GM23248 (cell line): Measurements from ENCODE around the gene AK1. TPM values are rescaled to one million over a fixed set of nuclear protein-coding genes. Genes with fewer than 3 reads are reported as not detected.
A peak's percentile ranks its signal among the peaks of the same experiment; 100 is the strongest.

Experiments used
- DNase-seq: peaks from one replicate; pipeline ENCODE4 v3.0.0-alpha.2; 2015
- H2AFZ ChIP-seq: fragments of 200-600 bp; sonication (generic); 2 replicates; pipeline ENCODE4 v1.6.1; 2016; ENCODE audit warnings: antibody characterized with exemption
- H3F3A ChIP-seq: fragments of 200-600 bp; sonication (generic); 2 replicates; pipeline ENCODE4 v1.6.1; 2016; ENCODE audit warnings: mild to moderate bottlenecking, antibody characterized with exemption, mixed run types; ENCODE audit not compliant: insufficient read depth
- H3K27ac ChIP-seq: fragments of 200-600 bp; sonication (generic); 2 replicates; pipeline ENCODE4 v1.5.1; 2016; ENCODE audit warnings: mild to moderate bottlenecking
- H3K27me3 ChIP-seq: fragments of 200-600 bp; sonication (generic); replicated peaks from 2 replicates; pipeline ENCODE4 v1.6.1; 2016; ENCODE audit warnings: mild to moderate bottlenecking; ENCODE audit not compliant: insufficient read depth
- H3K36me3 ChIP-seq: fragments of 200-600 bp; sonication (generic); 2 replicates; pipeline ENCODE4 v1.6.1; 2016; ENCODE audit warnings: low read depth, mild to moderate bottlenecking
- H3K4me1 ChIP-seq: fragments of 200-600 bp; sonication (generic); 2 replicates; pipeline ENCODE4 v1.6.1; 2016; ENCODE audit warnings: mild to moderate bottlenecking; ENCODE audit not compliant: insufficient read depth
- H3K4me2 ChIP-seq: fragments of 200-600 bp; sonication (generic); one replicate; pipeline ENCODE4 v1.6.1; 2016; ENCODE audit warnings: mild to moderate bottlenecking; ENCODE audit not compliant: unreplicated experiment
- H3K4me3 ChIP-seq: fragments of 200-600 bp; sonication (generic); 2 replicates; pipeline ENCODE4 v1.5.1; 2016; ENCODE audit warnings: mild to moderate bottlenecking
- H3K79me2 ChIP-seq: fragments of 200-600 bp; sonication (generic); 2 replicates; pipeline ENCODE4 v1.6.1; 2016; ENCODE audit warnings: mild to moderate bottlenecking; ENCODE audit not compliant: insufficient read depth
- H3K9ac ChIP-seq: fragments of 200-600 bp; sonication (generic); 2 replicates; pipeline ENCODE4 v1.6.1; 2016; ENCODE audit warnings: mild to moderate bottlenecking
- H3K9me2 ChIP-seq: fragments of 200-600 bp; sonication (generic); 2 replicates; pipeline ENCODE4 v1.6.1; 2016; ENCODE audit warnings: mixed run types, mild to moderate bottlenecking, moderate library complexity; ENCODE audit not compliant: insufficient read depth
- H3K9me3 ChIP-seq: fragments of 200-600 bp; sonication (generic); one replicate; pipeline ENCODE4 v1.6.1; 2017; ENCODE audit warnings: low read depth
- H4K20me1 ChIP-seq: fragments of 200-600 bp; sonication (generic); 2 replicates; pipeline ENCODE4 v1.6.0; 2016; ENCODE audit not compliant: insufficient read depth
- EZH2 ChIP-seq: fragments of 200-600 bp; sonication (generic); IDR thresholded peaks from 2 replicates; pipeline ENCODE4 v1.6.1; 2018; ENCODE audit warnings: antibody characterized with exemption, mild to moderate bottlenecking; ENCODE audit not compliant: insufficient read depth, poor library complexity, severe bottlenecking
- EZH2phosphoT487 ChIP-seq: fragments of 200-600 bp; sonication (generic); IDR thresholded peaks from 2 replicates; pipeline ENCODE4 v1.6.1; 2018; ENCODE audit warnings: antibody characterized with exemption, moderate library complexity, mild to moderate bottlenecking, low read depth; ENCODE audit not compliant: insufficient read depth
- WGBS, 2 experiments: methylation state at CpG; one replicate each; pipeline ENCODE4 v1.1.6; 2015 to 2017; ENCODE audit warnings: low lambda C conversion rate in 2 of 2, low coverage in 1 of 2; ENCODE audit errors: missing lambda C conversion rate in 2 of 2; 5-methylcytosine and 5-hydroxymethylcytosine counted together
- in situ Hi-C: fragments of 300-500 bp; cut with MboI; formaldehyde crosslinking; loops from 2 replicates; pipeline ENCODE4 v1.15.0; 2020
- polyA plus RNA-seq: library from polyadenylated mRNA; unstranded; fragments of >200 nt; fragmentation: Nextera tagmentation; extraction: Ambion mirVana; gene quantifications from 2 replicates; pipeline ENCODE4 v1.2.1, GENCODE V29; 2016
- total RNA-seq: library from RNA; depleted of rRNA; stranded (reverse); fragments of >200 nt; shearing (Covaris generic); gene quantifications from 2 replicates; pipeline ENCODE4 v1.2.3, GENCODE V29; 2014

Gene AK1
- total and polyA plus RNA-seq, 2 experiments from 2014 or later, result 51.8 to 159 TPM

- H3K36me3 ChIP-seq, result no peaks in the 10 kb centered on the region
- peaks cover 27% of the 10 kb centered on the region for H3F3A ChIP-seq
- H3K9me3 ChIP-seq, result no peaks in the 10 kb centered on the region
- no peaks in the 10 kb centered on the region for H3K9me2 ChIP-seq
- H3K4me2 ChIP-seq, result peak overlapping the region; percentile 6
- in situ Hi-C loops, result no loop called here
- H3K27ac ChIP-seq, result peak overlapping the region; percentile 96
- no peak overlapping the region for H3K4me3 ChIP-seq
- H3K4me1 ChIP-seq, result peaks cover 37% of the 10 kb centered on the region
- WGBS, 2 experiments, result 22 to 24% methylated on average over 8 of the region's 8 CpGs
- H3K9ac ChIP-seq, result peak overlapping the region; percentile 73
- TF ChIP-seq EZH2phosphoT487 (no peak), EZH2 (no peak)
- H4K20me1 ChIP-seq, result no peaks in the 10 kb centered on the region
- no peak overlapping the region for H2AFZ ChIP-seq
- H3K27me3 ChIP-seq, result no peaks in the 10 kb centered on the region
- no peaks in the 10 kb centered on the region for H3K79me2 ChIP-seq
- DNase-seq, result peak; percentile 97
Measured at GRCh38 chr9:127923771-127924170, 46.3 kb upstream of the AK1 start.

GRCh38 chr9:127923046-127923445, 45.6 kb upstream of the AK1 start:
- TF ChIP-seq EZH2phosphoT487 (no peak), EZH2 (no peak)
- no peak overlapping the region for H2AFZ ChIP-seq
- H3K4me1 ChIP-seq, result peaks cover 39% of the 10 kb centered on the region
- in situ Hi-C loops, result no loop called here
- peak overlapping the region; percentile 96 for H3K27ac ChIP-seq
- peak overlapping the region; percentile 73 for H3K9ac ChIP-seq
- no peak for DNase-seq
- no peaks in the 10 kb centered on the region for H4K20me1 ChIP-seq
- H3K9me3 ChIP-seq, result no peaks in the 10 kb centered on the region
- H3K9me2 ChIP-seq, result no peaks in the 10 kb centered on the region
- peaks cover 34% of the 10 kb centered on the region for H3F3A ChIP-seq
- WGBS, 2 experiments, result 65 to 66% methylated on average over 6 of the region's 6 CpGs
- no peaks in the 10 kb centered on the region for H3K36me3 ChIP-seq
- H3K79me2 ChIP-seq, result no peaks in the 10 kb centered on the region
- H3K4me2 ChIP-seq, result peak overlapping the region; percentile 6
- H3K27me3 ChIP-seq, result no peaks in the 10 kb centered on the region
- H3K4me3 ChIP-seq, result no peak overlapping the region

- peak; percentile 71 for DNase-seq
- in situ Hi-C loops, result no loop called here
- H3K36me3 ChIP-seq, result no peaks in the 10 kb centered on the region
- H3K4me1 ChIP-seq, result peaks cover 46% of the 10 kb centered on the region
- 0 out of 2 replicates have a peak, but pooled peaks cover under 1% of the 10 kb centered on the region for H3K79me2 ChIP-seq
- peak overlapping the region; percentile 72 for H3K4me2 ChIP-seq
- H3F3A ChIP-seq, result peaks cover 42% of the 10 kb centered on the region
- peak overlapping the region; percentile 74 for H2AFZ ChIP-seq
- H3K9ac ChIP-seq, result peak overlapping the region; percentile 65
- 0 to 5% methylated on average over 35 to 41 of the region's 45 CpGs for WGBS, 2 experiments
- peak overlapping the region; percentile 51 for H3K4me3 ChIP-seq
- H3K9me2 ChIP-seq, result no peaks in the 10 kb centered on the region
- no peak overlapping the region for H3K27ac ChIP-seq
- no peaks in the 10 kb centered on the region for H3K9me3 ChIP-seq
- H4K20me1 ChIP-seq, result no peaks in the 10 kb centered on the region
- TF ChIP-seq EZH2 (no peak), EZH2phosphoT487 (no peak)
- H3K27me3 ChIP-seq, result no peaks in the 10 kb centered on the region
Measured at GRCh38 chr9:127921557-127922120, 44.2 kb upstream of the AK1 start.

- WGBS, 2 experiments, result 92 to 95% methylated on average over 7 of the region's 7 CpGs
- H2AFZ ChIP-seq, result no peak overlapping the region
- no peak overlapping the region for H3K4me2 ChIP-seq
- H3K9me3 ChIP-seq, result no peaks in the 10 kb centered on the region
- in situ Hi-C loops, result no loop called here
- H3K36me3 ChIP-seq, result no peaks in the 10 kb centered on the region
- H3K4me1 ChIP-seq, result peaks cover 49% of the 10 kb centered on the region
- H3K9ac ChIP-seq, result 0 out of 2 replicates have a peak overlapping the region, but pooled peaks have one; percentile 63
- peaks cover 42% of the 10 kb centered on the region for H3F3A ChIP-seq
- no peak for DNase-seq
- H3K9me2 ChIP-seq, result no peaks in the 10 kb centered on the region
- TF ChIP-seq EZH2phosphoT487 (no peak), EZH2 (no peak)
- H3K79me2 ChIP-seq, result peaks cover 9% of the 10 kb centered on the region; the same call in 1 of the 2 replicates
- no peaks in the 10 kb centered on the region for H4K20me1 ChIP-seq
- no peaks in the 10 kb centered on the region for H3K27me3 ChIP-seq
- peak overlapping the region; percentile 84; the same call in 1 of the 2 replicates for H3K27ac ChIP-seq
- no peak overlapping the region for H3K4me3 ChIP-seq
Measured at GRCh38 chr9:127920794-127921193, 43.3 kb upstream of the AK1 start.
